ENCODE data around the gene CALU. TPM values are rescaled to one million over a fixed set of nuclear protein-coding genes. Genes with fewer than 3 reads are reported as not detected.

Gene CALU
- total RNA-seq, 6 donors from 2014 or later = 25.1 to 113 (median 76.6) TPM

GRCh38 chr7:128743112-128743772 is 4.1 kb downstream of the CALU start:
- H3K4me3 ChIP-seq = no peak overlapping the region
- WGBS, 2 donors = 83 to 88% methylated on average over 7 of the region's 7 CpGs
- H3K27me3 ChIP-seq = no peaks in the 10 kb centered on the region
- no peaks in the 10 kb centered on the region for H3K9me3 ChIP-seq
- peaks cover 0 to 6% (median 0%) of the 10 kb centered on the region in 4 donors for H3K36me3 ChIP-seq
- DNase-seq (peak in 1 of 2 donors; percentile 37), ATAC-seq (ENCODE audit: low FRiP score in 2 of 2) (no peak)
- peaks cover 20 to 47% (median 29%) of the 10 kb centered on the region in 4 donors for H3K4me1 ChIP-seq
- no peak for TF ChIP-seq EP300 (IDR thresholded peaks at IDR 0.05)
- TF ChIP-seq, protein P1, sequence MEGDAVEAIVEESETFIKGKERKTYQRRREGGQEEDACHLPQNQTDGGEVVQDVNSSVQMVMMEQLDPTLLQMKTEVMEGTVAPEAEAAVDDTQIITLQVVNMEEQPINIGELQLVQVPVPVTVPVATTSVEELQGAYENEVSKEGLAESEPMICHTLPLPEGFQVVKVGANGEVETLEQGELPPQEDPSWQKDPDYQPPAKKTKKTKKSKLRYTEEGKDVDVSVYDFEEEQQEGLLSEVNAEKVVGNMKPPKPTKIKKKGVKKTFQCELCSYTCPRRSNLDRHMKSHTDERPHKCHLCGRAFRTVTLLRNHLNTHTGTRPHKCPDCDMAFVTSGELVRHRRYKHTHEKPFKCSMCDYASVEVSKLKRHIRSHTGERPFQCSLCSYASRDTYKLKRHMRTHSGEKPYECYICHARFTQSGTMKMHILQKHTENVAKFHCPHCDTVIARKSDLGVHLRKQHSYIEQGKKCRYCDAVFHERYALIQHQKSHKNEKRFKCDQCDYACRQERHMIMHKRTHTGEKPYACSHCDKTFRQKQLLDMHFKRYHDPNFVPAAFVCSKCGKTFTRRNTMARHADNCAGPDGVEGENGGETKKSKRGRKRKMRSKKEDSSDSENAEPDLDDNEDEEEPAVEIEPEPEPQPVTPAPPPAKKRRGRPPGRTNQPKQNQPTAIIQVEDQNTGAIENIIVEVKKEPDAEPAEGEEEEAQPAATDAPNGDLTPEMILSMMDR (IDR thresholded peaks at IDR 0.05) = no peak
- no peak for TF ChIP-seq POLR2A (IDR thresholded peaks at IDR 0.05)
- no peak for TF ChIP-seq POLR2AphosphoS5 (IDR thresholded peaks at IDR 0.05)
- H3K27ac ChIP-seq = no peak overlapping the region

- no peak overlapping the region for H3K27ac ChIP-seq
- H3K4me1 ChIP-seq = peaks cover 16 to 42% (median 26%) of the 10 kb centered on the region in 4 donors
- no peak overlapping the region for H3K4me3 ChIP-seq
- no peak for DNase-seq
- ATAC-seq (ENCODE audit: low FRiP score in 2 of 2) = no peak
- 74 to 76% methylated on average over 2 of the region's 2 CpGs for WGBS, 2 donors
- H3K36me3 ChIP-seq = peaks cover 8 to 18% (median 10%) of the 10 kb centered on the region in 4 donors
- H3K9me3 ChIP-seq = no peaks in the 10 kb centered on the region
- no peaks in the 10 kb centered on the region for H3K27me3 ChIP-seq
- no peak for TF ChIP-seq POLR2AphosphoS5 (IDR thresholded peaks at IDR 0.05)
Measured at GRCh38 chr7:128744366-128744905, 5.3 kb downstream of the CALU start.

GRCh38 chr7:128745706-128746105 is 6.5 kb downstream of the CALU start:
- TF ChIP-seq POLR2A (IDR thresholded peaks at IDR 0.05) (no peak), POLR2AphosphoS5 (IDR thresholded peaks at IDR 0.05) (no peak), EP300 (IDR thresholded peaks at IDR 0.05) (no peak)
- TF ChIP-seq, protein P1 (IDR thresholded peaks at IDR 0.05) = no peak
- H3K4me1 ChIP-seq = peaks cover 7 to 31% (median 17%) of the 10 kb centered on the region in 4 donors
- no peaks in the 10 kb centered on the region for H3K9me3 ChIP-seq
- no peak overlapping the region for H3K27ac ChIP-seq
- no peak overlapping the region for H3K4me3 ChIP-seq
- 74 to 83% methylated on average over 1 of the region's 1 CpG for WGBS, 2 donors
- no peak for ATAC-seq (ENCODE audit: low FRiP score in 2 of 2)
- no peaks in the 10 kb centered on the region for H3K27me3 ChIP-seq
- H3K36me3 ChIP-seq = peaks cover 11 to 31% (median 16%) of the 10 kb centered on the region in 4 donors
- no peak for DNase-seq

DNA sequence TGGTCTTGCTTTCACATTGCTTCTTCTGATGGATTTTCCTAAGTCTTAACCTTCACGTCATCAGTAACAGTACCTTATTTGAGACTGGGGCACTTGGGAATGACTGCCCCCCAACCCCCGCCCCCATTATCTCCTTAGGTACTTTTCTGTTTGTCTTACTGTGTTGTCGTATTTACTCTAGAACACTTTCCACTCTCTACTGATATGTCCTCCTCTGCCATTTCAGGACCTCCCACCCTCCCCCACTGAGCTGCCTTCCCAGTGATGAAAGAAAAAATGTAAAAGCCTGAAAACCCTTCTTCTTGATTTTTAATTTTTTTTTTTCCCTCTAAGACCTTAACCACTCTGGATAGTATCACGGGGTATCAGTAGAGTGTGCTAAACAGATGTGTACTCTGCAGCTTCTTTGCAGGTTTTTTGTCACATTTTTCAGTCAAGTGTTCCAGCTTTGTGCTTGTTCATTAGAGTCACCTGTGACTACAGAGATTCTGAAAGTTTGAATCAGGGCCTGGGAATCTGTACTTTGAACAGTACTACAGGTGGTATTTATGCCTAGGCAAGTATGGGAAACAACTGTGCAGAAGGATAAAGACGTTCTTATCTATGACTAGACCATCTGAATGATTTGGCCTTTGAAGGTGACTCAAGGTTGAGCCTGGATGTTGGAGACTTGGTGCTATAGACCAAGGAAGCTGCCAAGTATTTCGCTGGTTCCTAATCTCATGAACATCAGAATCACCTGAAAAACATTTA is 8.3 kb downstream of the CALU start:
- 77 to 85% methylated on average over 6 of the region's 6 CpGs for WGBS, 2 donors
- no peak for ATAC-seq (ENCODE audit: low FRiP score in 2 of 2)

More for the DNA sequence above, 8.3 kb downstream of the CALU start:
- Histone ChIP-seq H3K9me3 (no peaks in the 10 kb centered on the region), H3K4me1 (peaks cover 0 to 13% (median 0%) of the 10 kb centered on the region in 4 donors), H3K4me3 (no peak overlapping the region), H3K27ac (no peak overlapping the region), H3K27me3 (no peaks in the 10 kb centered on the region), H3K36me3 (peaks cover 11 to 47% (median 23%) of the 10 kb centered on the region in 4 donors)
- no peak for TF ChIP-seq POLR2A (IDR thresholded peaks at IDR 0.05)
- no peak for TF ChIP-seq EP300 (IDR thresholded peaks at IDR 0.05)
- no peak for TF ChIP-seq POLR2AphosphoS5 (IDR thresholded peaks at IDR 0.05)
- TF ChIP-seq, protein P1 (IDR thresholded peaks at IDR 0.05) = no peak
- no peak for DNase-seq
